Measurements from ENCODE around the gene ACAP1. TPM values are rescaled to one million over a fixed set of nuclear protein-coding genes. Genes with fewer than 3 reads are reported as not detected.

The ACAP1 gene
- total RNA-seq, 3 donors from 2014 or later = 3.4 to 6.6 (median 5.2) TPM

DNA sequence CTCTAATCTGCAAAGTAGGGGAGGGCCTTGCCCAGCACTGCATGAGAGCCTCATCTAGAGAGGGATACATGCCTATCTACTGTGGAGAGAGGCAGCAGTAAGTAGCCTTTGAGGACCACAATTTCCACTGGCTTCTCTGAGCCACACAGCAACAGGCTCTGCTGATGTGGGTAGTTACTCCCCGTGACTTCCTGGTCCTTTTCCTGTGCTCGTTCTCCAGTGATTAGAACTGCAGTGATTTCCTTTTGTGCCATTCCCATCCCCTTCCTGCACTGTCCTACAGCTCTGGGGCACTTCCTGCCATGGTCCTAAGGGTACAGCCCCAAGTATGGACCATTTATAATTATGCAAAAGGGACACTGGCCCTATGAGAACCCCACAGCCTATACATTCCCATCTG, 55.0 kb downstream of the ACAP1 start:
- no peak for DNase-seq (ENCODE audit: low spot score in 2 of 2)
- peaks cover 0 to 7% of the 10 kb centered on the region in 2 donors for H3K4me1 ChIP-seq
- H3K36me3 ChIP-seq = peaks cover 9% of the 10 kb centered on the region
- intact Hi-C loops (cut with DNase I; ENCODE audit: low total_unique reads) = no loop called here
- H3K27ac ChIP-seq = peak overlapping the region in 1 of 2 donors; percentile 17
- H3K27me3 ChIP-seq = no peaks in the 10 kb centered on the region
- TF ChIP-seq POLR2AphosphoS5 (IDR thresholded peaks at IDR 0.05) = no peak
- no peak for TF ChIP-seq CTCF (IDR thresholded peaks at IDR 0.05)
- no peak for TF ChIP-seq POLR2A (IDR thresholded peaks at IDR 0.05)
- H3K9me3 ChIP-seq = no peaks in the 10 kb centered on the region
- H3K4me3 ChIP-seq = no peak overlapping the region

DNA sequence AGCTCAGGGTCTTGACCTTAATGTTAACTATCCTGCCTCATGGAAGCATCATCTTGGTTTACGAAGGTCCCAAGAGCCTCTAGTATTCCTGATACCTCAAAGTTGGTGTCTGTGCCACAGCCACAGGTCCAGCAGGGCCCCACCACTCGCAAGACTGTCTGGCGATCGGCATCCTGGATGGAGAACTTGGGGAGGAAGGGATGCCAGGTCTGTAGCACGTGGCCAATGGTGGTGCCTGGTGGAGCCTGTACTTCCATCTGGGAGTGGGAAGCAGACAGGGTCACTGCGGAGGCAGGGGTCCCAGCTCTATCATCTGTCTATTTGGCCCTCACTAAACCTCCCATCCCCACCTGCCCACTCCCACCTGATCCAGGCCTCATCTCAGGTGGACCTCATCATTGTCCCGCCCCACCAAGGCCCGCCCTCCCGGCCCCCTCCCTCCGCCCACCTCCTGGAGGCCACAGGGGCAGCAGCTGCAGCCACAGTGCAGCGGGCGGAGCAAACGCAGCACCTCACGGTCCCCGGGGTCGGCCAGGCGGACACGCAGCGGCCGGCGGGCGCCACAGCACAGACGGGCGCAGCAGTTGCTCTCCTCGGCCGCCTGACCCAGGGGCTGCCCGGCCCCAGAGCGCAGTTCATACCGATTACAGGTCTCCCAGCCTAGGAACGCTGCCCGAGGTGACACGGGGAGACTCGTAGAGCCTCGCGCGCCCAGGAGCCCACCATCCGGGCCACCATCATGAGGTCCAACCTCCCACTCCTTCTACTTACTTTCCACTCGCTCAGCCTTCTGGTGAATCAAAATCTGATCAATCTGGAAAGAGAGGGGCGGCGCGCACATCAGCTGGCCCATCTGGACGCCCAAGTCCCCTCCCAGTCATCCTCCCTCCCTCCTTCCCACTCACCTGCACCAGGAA, 56.6 kb downstream of the ACAP1 start:
- no peak for TF ChIP-seq CTCF (IDR thresholded peaks at IDR 0.05)
- no peak for TF ChIP-seq POLR2A (IDR thresholded peaks at IDR 0.05)
- TF ChIP-seq POLR2AphosphoS5 (IDR thresholded peaks at IDR 0.05) = no peak
- Histone ChIP-seq H3K4me1 (peaks cover 0 to 7% of the 10 kb centered on the region in 2 donors), H3K9me3 (no peaks in the 10 kb centered on the region), H3K27me3 (no peaks in the 10 kb centered on the region), H3K27ac (peak overlapping the region in 1 of 2 donors; percentile 94), H3K36me3 (peaks cover 9% of the 10 kb centered on the region), H3K4me3 (peak overlapping the region; percentile 85 to 90 (median 90))
- no peak for DNase-seq (ENCODE audit: low spot score in 2 of 2)
- intact Hi-C loops (cut with DNase I; ENCODE audit: low total_unique reads) = no loop called here

DNA sequence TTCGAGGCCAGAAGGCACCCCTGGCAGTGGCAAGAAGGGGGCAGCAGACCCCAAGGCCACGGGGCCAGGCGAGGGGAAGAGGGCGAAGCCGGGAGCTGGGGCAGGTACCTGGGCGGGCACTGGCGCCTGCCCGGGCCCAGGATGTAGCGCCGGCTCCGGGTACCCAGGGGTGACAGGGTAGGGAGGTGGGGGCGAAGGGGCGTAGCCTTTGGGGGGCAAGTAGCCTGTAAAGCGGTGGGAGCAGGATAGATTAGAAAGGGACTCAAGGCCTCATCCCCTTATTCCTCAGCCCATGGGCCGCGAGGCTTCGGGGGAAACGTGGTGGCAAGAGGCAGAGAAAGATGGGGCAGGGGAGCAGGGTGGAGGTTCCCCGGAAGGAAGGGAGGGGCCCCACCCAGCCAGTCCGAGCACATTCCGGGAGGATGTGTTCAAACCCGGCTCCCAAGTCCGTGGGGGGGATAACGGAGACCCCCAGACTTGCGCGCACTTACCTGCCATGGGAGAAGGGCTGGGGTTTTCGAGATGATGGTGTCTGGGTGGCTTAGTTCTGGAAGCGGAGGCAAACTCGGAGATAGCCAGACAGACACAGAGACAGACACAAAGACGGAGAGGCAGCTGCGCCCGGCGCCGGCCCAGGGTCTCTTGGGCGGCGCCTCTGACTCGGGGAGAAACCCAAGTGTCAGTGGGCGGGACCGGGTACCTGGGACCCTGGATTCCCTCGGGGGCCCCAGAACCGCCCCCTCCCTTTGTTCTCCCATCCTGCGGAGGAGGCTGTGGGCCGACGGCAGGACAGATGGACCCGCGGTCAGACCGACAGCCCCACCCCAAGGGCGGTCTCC, 57.5 kb downstream of the ACAP1 start:
- Histone ChIP-seq H3K4me1 (peaks cover 0 to 7% of the 10 kb centered on the region in 2 donors), H3K27ac (peak overlapping the region; percentile 89 to 94), H3K36me3 (peaks cover 7% of the 10 kb centered on the region), H3K27me3 (no peaks in the 10 kb centered on the region), H3K9me3 (no peaks in the 10 kb centered on the region), H3K4me3 (peak overlapping the region; percentile 85 to 90 (median 90))
- no peak for DNase-seq (ENCODE audit: low spot score in 2 of 2)
- no peak for TF ChIP-seq CTCF (IDR thresholded peaks at IDR 0.05)
- TF ChIP-seq POLR2A (IDR thresholded peaks at IDR 0.05) = no peak
- no peak for TF ChIP-seq POLR2AphosphoS5 (IDR thresholded peaks at IDR 0.05)
- intact Hi-C loops (cut with DNase I; ENCODE audit: low total_unique reads) = no loop called here

- intact Hi-C loops (cut with DNase I; ENCODE audit: low total_unique reads) = loop anchor here (5.0 kb wide), 1 partner anchor 772 kb away; no protein-coding TSS in a partner anchor
- Histone ChIP-seq H3K4me1 (peaks cover 0 to 7% of the 10 kb centered on the region in 2 donors), H3K36me3 (no peaks in the 10 kb centered on the region), H3K27ac (peak within 1 kb of the TSS; percentile 89 to 94), H3K9me3 (no peaks in the 10 kb centered on the region), H3K27me3 (no peaks in the 10 kb centered on the region), H3K4me3 (peak within 1 kb of the TSS; percentile 85 to 90 (median 90))
- DNase-seq (ENCODE audit: low spot score in 2 of 2) = peak; percentile 79 to 80
- TF ChIP-seq POLR2A (IDR thresholded peaks at IDR 0.05) (peak; percentile 27), CTCF (IDR thresholded peaks at IDR 0.05) (peak; percentile 55 to 64 (median 56)), POLR2AphosphoS5 (IDR thresholded peaks at IDR 0.05) (peak; percentile 48 to 86 (median 77))
These were observed 58.3 kb downstream of the ACAP1 start, which contains the start of gene PLSCR3 for GRCh38 chr17:7394452-7395191. Gene PLSCR3 (minus strand): TSS chr17:7394525. CDS start chr17:7394110, 415 bp downstream.

Data from breast epithelium (tissue), 4 donors.